IMR-90 (cell line): ENCODE data around the gene WWC1.
"Not testable (repeated sequence)": the region's sequence is repeated elsewhere in the genome, so short reads cannot be mapped to it uniquely, and the experiment has no call there.

Experiments
- POLR2A ChIP-seq: IDR thresholded peaks from 2 replicates; pipeline ENCODE4 v1.6.1; 2012; ENCODE audit warnings: mild to moderate bottlenecking, low read depth, low read length
- RCOR1 ChIP-seq: IDR thresholded peaks from 2 replicates; pipeline ENCODE4 v1.6.1; 2012; ENCODE audit warnings: mild to moderate bottlenecking, low read length, improper control_type of control experiment; ENCODE audit not compliant: insufficient replicate concordance

GRCh38 chr5:168310541-168310940 lies 19.1 kb downstream of the WWC1 start:
- not testable (repeated sequence) for TF ChIP-seq POLR2A, RCOR1
